Spleen (tissue), 7 donors: ENCODE data around the gene MBIP.

Experiments
- CTCF ChIP-seq, 11 experiments: fragments of 200-600 bp in 7 of 11; fragments of 450-650 bp in 4 of 11; sonication (generic) in 4 of 11; IDR thresholded peaks in 8 of 11; conservative IDR thresholded peaks in 3 of 11; 1 replicate in 7 of 11; 2 replicates in 4 of 11; pipeline versions ENCODE4 v1.4.0 to v1.8.0; 2016 to 2021; ENCODE audit warnings: antibody characterized with exemption in 11 of 11, inconsistent platforms in 4 of 11, mild to moderate bottlenecking in 1 of 11
- POLR2A ChIP-seq, 3 donors: fragments of 450-650 bp; IDR thresholded peaks; one replicate each; pipeline ENCODE4 v1.5.1; 2017; ENCODE audit warnings: antibody characterized with exemption in 3 of 3, mild to moderate bottlenecking in 1 of 3
- POLR2AphosphoS5 ChIP-seq, 3 donors: sonication (generic); formaldehyde crosslinking; IDR thresholded peaks; one replicate each; pipeline ENCODE4 v1.5.1; 2017; ENCODE audit warnings: antibody characterized with exemption in 3 of 3
- donor health status: DM: no; HTN: no; CAD: no; lungs with moderate emphysema.
- donor health status: DM: no; HTN: no; CAD: no.
- donor health status: DM: no; HTN: no; CAD: no.

GRCh38 chr14:36319899-36320199 is 588 bp downstream of the MBIP start:
- TF ChIP-seq CTCF (IDR thresholded peaks at IDR 0.05 in 8 of 11, conservative IDR thresholded peaks at IDR 0.05 in 3 of 11) = no peak
- no peak for TF ChIP-seq POLR2A (IDR thresholded peaks at IDR 0.05)
- no peak for TF ChIP-seq POLR2AphosphoS5 (IDR thresholded peaks at IDR 0.05)
